H9 (cell line): Measurements from ENCODE around the gene FCMR. TPM values are rescaled to one million over a fixed set of nuclear protein-coding genes. Genes with fewer than 3 reads are reported as not detected.

ENCODE experiments used
- DNase-seq: peaks from one replicate; pipeline ENCODE4 v3.0.0-alpha.2; 2017
- H2AFZ ChIP-seq: one replicate; pipeline ENCODE4 v1.6.1; 2013; ENCODE audit warnings: mild to moderate bottlenecking, low read length, control low read depth, moderate library complexity
- H2AK5ac ChIP-seq: 2 replicates; pipeline ENCODE4 v1.6.1; 2013; ENCODE audit warnings: low read length, control low read depth, mixed read lengths; ENCODE audit not compliant: insufficient read length
- H2BK120ac ChIP-seq: one replicate; pipeline ENCODE4 v1.6.1; 2013; ENCODE audit warnings: low read depth, mild to moderate bottlenecking, low read length, control low read depth, inconsistent platforms; ENCODE audit not compliant: poor library complexity, severe bottlenecking
- H2BK12ac ChIP-seq: 2 replicates; pipeline ENCODE4 v1.6.1; 2013; ENCODE audit warnings: low read length, control low read depth, mixed read lengths, low read depth; ENCODE audit not compliant: insufficient read length
- H2BK15ac ChIP-seq: 2 replicates; pipeline ENCODE4 v1.6.1; 2013; ENCODE audit warnings: low read depth, low read length, control low read depth
- H2BK20ac ChIP-seq: one replicate; pipeline ENCODE4 v1.6.1; 2013; ENCODE audit warnings: low read depth, mild to moderate bottlenecking, low read length, control low read depth, inconsistent platforms; ENCODE audit not compliant: poor library complexity, severe bottlenecking
- H2BK5ac ChIP-seq: 2 replicates; pipeline ENCODE4 v1.6.1; 2013; ENCODE audit warnings: low read length, control low read depth, mixed read lengths; ENCODE audit not compliant: insufficient read length
- H3K14ac ChIP-seq: 2 replicates; pipeline ENCODE4 v1.6.1; 2013; ENCODE audit warnings: low read length, control low read depth; ENCODE audit not compliant: insufficient read depth
- H3K18ac ChIP-seq: 2 replicates; pipeline ENCODE4 v1.6.1; 2013; ENCODE audit warnings: low read depth, mild to moderate bottlenecking, mixed read lengths, low read length, control low read depth; ENCODE audit not compliant: insufficient read length
- H3K23ac ChIP-seq: 2 replicates; pipeline ENCODE4 v1.6.1; 2013; ENCODE audit warnings: low read length, control low read depth, mixed read lengths, low read depth; ENCODE audit not compliant: insufficient read length
- H3K23me2 ChIP-seq: 2 replicates; pipeline ENCODE4 v1.6.1; 2013; ENCODE audit warnings: low read depth, mild to moderate bottlenecking, mixed read lengths, low read length, control low read depth; ENCODE audit not compliant: insufficient read length, poor library complexity, severe bottlenecking
- H3K27ac ChIP-seq: 2 replicates; pipeline ENCODE4 v1.5.1; 2013; ENCODE audit warnings: low read length, control low read depth, mixed read lengths, low read depth; ENCODE audit not compliant: insufficient read length
- H3K27me3 ChIP-seq: 2 replicates; pipeline ENCODE4 v1.6.1; 2013; ENCODE audit warnings: low read length, control low read depth, inconsistent platforms; ENCODE audit not compliant: insufficient read depth
- H3K4ac ChIP-seq: 2 replicates; pipeline ENCODE4 v1.6.1; 2013; ENCODE audit warnings: low read depth, mild to moderate bottlenecking, control low read depth, inconsistent platforms, low read length, moderate library complexity
- H3K4me1 ChIP-seq: 2 replicates; pipeline ENCODE4 v1.6.1; 2013; ENCODE audit warnings: low read length, control low read depth, inconsistent platforms; ENCODE audit not compliant: insufficient read depth
- H3K4me2 ChIP-seq: 2 replicates; pipeline ENCODE4 v1.6.1; 2013; ENCODE audit warnings: low read length, control low read depth, mixed read lengths; ENCODE audit not compliant: insufficient read length, insufficient read depth
- H3K56ac ChIP-seq: 2 replicates; pipeline ENCODE4 v1.6.1; 2013; ENCODE audit warnings: low read depth, mild to moderate bottlenecking, mixed read lengths, low read length, control low read depth; ENCODE audit not compliant: insufficient read length
- H3K79me1 ChIP-seq: 2 replicates; pipeline ENCODE4 v1.6.1; 2013; ENCODE audit warnings: low read depth, mild to moderate bottlenecking, moderate library complexity, low read length, control low read depth, inconsistent platforms; ENCODE audit not compliant: insufficient read depth, poor library complexity, severe bottlenecking
- H3K79me2 ChIP-seq: 2 replicates; pipeline ENCODE4 v1.6.1; 2013; ENCODE audit warnings: low read length, control low read depth, inconsistent platforms; ENCODE audit not compliant: insufficient read depth
- H3K9ac ChIP-seq: 2 replicates; pipeline ENCODE4 v1.6.1; 2013; ENCODE audit warnings: low read length, control low read depth, mixed read lengths; ENCODE audit not compliant: insufficient read length; ENCODE audit errors: extremely low read depth
- H3K9me3 ChIP-seq: one replicate; pipeline ENCODE4 v1.6.1; 2013; ENCODE audit warnings: low read depth, low read length, inconsistent platforms; ENCODE audit not compliant: control insufficient read depth
- H3T11ph ChIP-seq: one replicate; pipeline ENCODE4 v1.6.1; 2013; ENCODE audit warnings: mild to moderate bottlenecking, low read length, control low read depth, inconsistent platforms
- H4K20me1 ChIP-seq: one replicate; pipeline ENCODE4 v1.6.1; 2013; ENCODE audit not compliant: control insufficient read depth, insufficient read length, insufficient read depth
- H4K5ac ChIP-seq: 2 replicates; pipeline ENCODE4 v1.6.1; 2013; ENCODE audit warnings: low read depth, mild to moderate bottlenecking, mixed read lengths, low read length, control low read depth; ENCODE audit not compliant: insufficient read length
- H4K8ac ChIP-seq: replicated peaks from 2 replicates; pipeline ENCODE4 v1.6.1; 2013; ENCODE audit warnings: low read length, control low read depth, mixed read lengths, low read depth; ENCODE audit not compliant: insufficient read length
- H4K91ac ChIP-seq: 2 replicates; pipeline ENCODE4 v1.6.1; 2013; ENCODE audit warnings: low read depth, mild to moderate bottlenecking, moderate library complexity, mixed read lengths, low read length, control low read depth; ENCODE audit not compliant: insufficient read length
- H3K27ac Mint-ChIP-seq, 3 experiments: 2 replicates in 2 of 3; 3 replicates in 1 of 3; pipeline ENCODE4 v1.8.0; 2020 to 2021; ENCODE audit warnings: mixed read lengths in 3 of 3, mild to moderate bottlenecking in 1 of 3, moderate library complexity in 1 of 3
- H3K27me3 Mint-ChIP-seq: 2 replicates; pipeline ENCODE4 v1.8.0; 2021; ENCODE audit warnings: low read depth, mild to moderate bottlenecking, moderate library complexity, mixed read lengths
- H3K36me3 Mint-ChIP-seq, 3 experiments: 2 replicates in 2 of 3; 3 replicates in 1 of 3; pipeline ENCODE4 v1.8.0; 2020 to 2021; ENCODE audit warnings: low read depth in 3 of 3, mixed read lengths in 3 of 3; ENCODE audit not compliant: insufficient read depth in 1 of 3
- H3K4me1 Mint-ChIP-seq, 2 experiments: 2 replicates each; pipeline ENCODE4 v1.8.0; 2020; ENCODE audit warnings: mixed read lengths in 2 of 2
- H3K4me3 Mint-ChIP-seq, 2 experiments: 2 replicates in 1 of 2; 3 replicates in 1 of 2; pipeline ENCODE4 v1.8.0; 2020 to 2021; ENCODE audit warnings: mild to moderate bottlenecking in 2 of 2, mixed read lengths in 2 of 2, moderate library complexity in 1 of 2
- H3K9me3 Mint-ChIP-seq, 2 experiments: 2 replicates in 1 of 2; 3 replicates in 1 of 2; pipeline ENCODE4 v1.8.0; 2020; ENCODE audit warnings: mild to moderate bottlenecking in 2 of 2, mixed read lengths in 2 of 2, moderate library complexity in 1 of 2
- WGBS: extraction: QIAGEN DNeasy Blood & Tissue Kit; methylation state at CpG from one replicate; pipeline ENCODE4 v1.1.7; 2013; ENCODE audit warnings: missing lambda C conversion rate, low lambda C conversion rate, mixed read lengths; ENCODE audit not compliant: insufficient read length; ENCODE audit errors: extremely low coverage; 5-methylcytosine and 5-hydroxymethylcytosine counted together
- total RNA-seq: library from RNA; stranded (reverse); gene quantifications from 2 replicates; pipeline ENCODE4 v1.2.1, GENCODE V29; 2021
- TF ChIP-seq, protein P1 (sequence below): fragments of 200-600 bp; sonication (generic); conservative IDR thresholded peaks from 3 replicates; pipeline ENCODE4 v1.8.0; 2021; ENCODE audit warnings: antibody characterized with exemption, mild to moderate bottlenecking

Gene FCMR
- total RNA-seq, 1 experiment from 2014 or later = not detected

DNA sequence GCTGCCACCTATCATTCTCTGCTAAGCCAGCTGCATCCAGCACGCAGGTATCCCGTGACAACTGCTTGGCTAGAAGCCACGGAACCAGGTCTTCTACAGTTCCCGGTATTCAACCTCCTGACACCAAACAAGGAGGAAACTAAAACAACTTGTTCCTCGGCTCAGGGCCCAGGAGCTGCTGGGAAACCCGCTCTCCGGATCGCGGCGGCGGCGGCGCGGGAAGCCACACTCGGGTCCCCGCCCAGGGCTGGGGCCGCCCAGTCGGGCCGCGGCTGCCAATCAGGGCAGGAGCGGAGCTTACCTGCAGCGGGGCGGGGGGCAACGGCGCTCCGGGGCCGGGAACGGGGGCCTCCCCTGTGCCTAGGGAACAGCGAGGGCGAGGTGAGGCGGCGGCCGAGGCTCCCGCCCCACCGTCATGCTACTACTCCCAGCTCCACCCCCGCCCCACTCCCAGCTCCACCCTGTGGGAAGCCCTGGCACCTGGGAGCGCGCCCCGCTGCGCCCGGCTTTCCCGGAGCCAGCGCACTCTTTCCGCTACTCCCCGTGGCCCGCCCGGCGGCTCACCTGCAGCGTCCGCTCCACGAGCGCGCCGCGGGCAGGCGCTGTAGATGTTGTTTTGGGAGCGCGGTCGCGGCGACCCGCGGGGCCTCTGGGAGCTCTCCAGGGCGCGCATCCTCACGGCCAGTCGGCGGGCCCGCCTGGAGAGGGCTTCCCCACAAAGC is 12.4 kb downstream of the FCMR start:
- peak; percentile 80 for DNase-seq
- H3K23ac ChIP-seq = no peak overlapping the region
- H3K9ac ChIP-seq = peak overlapping the region; percentile 33
- H3K79me2 ChIP-seq = no peaks in the 10 kb centered on the region
- H3K9me3 Mint-ChIP-seq = no peaks in the 10 kb centered on the region; a peak in 1 of 5 replicates
- no peak overlapping the region for H3K56ac ChIP-seq
- no peaks in the 10 kb centered on the region for H4K20me1 ChIP-seq
- peak overlapping the region; percentile 92 for H3K4me2 ChIP-seq
- H4K8ac ChIP-seq = no peak overlapping the region
- H3K4me3 Mint-ChIP-seq = peak overlapping the region; percentile 66 to 83
- no peaks in the 10 kb centered on the region for H3K79me1 ChIP-seq
- H2AFZ ChIP-seq = no peak overlapping the region
- H2BK120ac ChIP-seq = no peak overlapping the region
- H3K4me1 Mint-ChIP-seq = peaks cover 5 to 20% of the 10 kb centered on the region in 2 experiments
- H3K23me2 ChIP-seq = peaks cover 6% of the 10 kb centered on the region
- peaks cover 11% of the 10 kb centered on the region; the same call in 1 of the 2 replicates for H3K27me3 ChIP-seq
- no peak overlapping the region for H2BK20ac ChIP-seq
- TF ChIP-seq, protein P1, sequence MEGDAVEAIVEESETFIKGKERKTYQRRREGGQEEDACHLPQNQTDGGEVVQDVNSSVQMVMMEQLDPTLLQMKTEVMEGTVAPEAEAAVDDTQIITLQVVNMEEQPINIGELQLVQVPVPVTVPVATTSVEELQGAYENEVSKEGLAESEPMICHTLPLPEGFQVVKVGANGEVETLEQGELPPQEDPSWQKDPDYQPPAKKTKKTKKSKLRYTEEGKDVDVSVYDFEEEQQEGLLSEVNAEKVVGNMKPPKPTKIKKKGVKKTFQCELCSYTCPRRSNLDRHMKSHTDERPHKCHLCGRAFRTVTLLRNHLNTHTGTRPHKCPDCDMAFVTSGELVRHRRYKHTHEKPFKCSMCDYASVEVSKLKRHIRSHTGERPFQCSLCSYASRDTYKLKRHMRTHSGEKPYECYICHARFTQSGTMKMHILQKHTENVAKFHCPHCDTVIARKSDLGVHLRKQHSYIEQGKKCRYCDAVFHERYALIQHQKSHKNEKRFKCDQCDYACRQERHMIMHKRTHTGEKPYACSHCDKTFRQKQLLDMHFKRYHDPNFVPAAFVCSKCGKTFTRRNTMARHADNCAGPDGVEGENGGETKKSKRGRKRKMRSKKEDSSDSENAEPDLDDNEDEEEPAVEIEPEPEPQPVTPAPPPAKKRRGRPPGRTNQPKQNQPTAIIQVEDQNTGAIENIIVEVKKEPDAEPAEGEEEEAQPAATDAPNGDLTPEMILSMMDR = no peak
- H3K36me3 Mint-ChIP-seq = no peaks in the 10 kb centered on the region; a peak in 1 of 7 replicates
- H3K4me1 ChIP-seq = 0 out of 2 replicates have a peak, but pooled peaks cover 3% of the 10 kb centered on the region
- no peak overlapping the region for H3K27ac ChIP-seq
- H3K27ac Mint-ChIP-seq = peak overlapping the region in 1 of 3 experiments; percentile 72; a peak in 1 of 7 replicates
- no peak overlapping the region for H3K4ac ChIP-seq
- no peak overlapping the region for H3K18ac ChIP-seq
- WGBS = no CpG with 5 or more reads among the region's 69 CpGs
- no peak overlapping the region for H2AK5ac ChIP-seq
- H3K9me3 ChIP-seq = no peaks in the 10 kb centered on the region
- no peak overlapping the region for H2BK5ac ChIP-seq
- H3K14ac ChIP-seq = no peak overlapping the region; the same call in 1 of the 2 replicates
- no peak overlapping the region for H2BK12ac ChIP-seq
- no peak overlapping the region for H4K5ac ChIP-seq
- H2BK15ac ChIP-seq = no peak overlapping the region
- H3T11ph ChIP-seq = no peak overlapping the region
- no peak overlapping the region for H4K91ac ChIP-seq
- H3K27me3 Mint-ChIP-seq = peaks cover 69% of the 10 kb centered on the region
